ENCODE measurements around the gene STN1.

Gene STN1

GRCh38 chr10:103836273-103836672 lies 81.7 kb downstream of the STN1 start:
- no peak for DNase-seq
- TF ChIP-seq POLR2A (IDR thresholded peaks at IDR 0.05; ENCODE audit: low read length): no peak
- no peak for TF ChIP-seq GATA1 (IDR thresholded peaks at IDR 0.05; ENCODE audit: low read depth, low read length)

GRCh38 chr10:103835096-103836050 lies 82.6 kb downstream of the STN1 start:
- TF ChIP-seq GATA1 (IDR thresholded peaks at IDR 0.05; ENCODE audit: low read depth, low read length) (no peak), POLR2A (IDR thresholded peaks at IDR 0.05; ENCODE audit: low read length) (no peak)
- DNase-seq: no peak

- TF ChIP-seq GATA1 (IDR thresholded peaks at IDR 0.05; ENCODE audit: low read depth, low read length): no peak
Observed at GRCh38 chr10:103834436-103835095, 83.4 kb downstream of the STN1 start.

GRCh38 chr10:103833731-103834365 lies 84.1 kb downstream of the STN1 start:
- no peak for TF ChIP-seq GATA1 (IDR thresholded peaks at IDR 0.05; ENCODE audit: low read depth, low read length)
- TF ChIP-seq POLR2A (IDR thresholded peaks at IDR 0.05; ENCODE audit: low read length): no peak
- DNase-seq: no peak

More at GRCh38 chr10:103834436-103835095, 83.4 kb downstream of the STN1 start:
- DNase-seq: no peak

- no peak for DNase-seq
- TF ChIP-seq POLR2A (IDR thresholded peaks at IDR 0.05; ENCODE audit: low read length) (no peak), GATA1 (IDR thresholded peaks at IDR 0.05; ENCODE audit: low read depth, low read length) (no peak)
Observed at GRCh38 chr10:103832806-103833205, 85.2 kb downstream of the STN1 start.

Measured in erythroblast (primary cell).